H9 (cell line): Measurements from ENCODE around the gene KIRREL3. TPM values are rescaled to one million over a fixed set of nuclear protein-coding genes. Genes with fewer than 3 reads are reported as not detected.

Source experiments
- DNase-seq: peaks from one replicate; pipeline ENCODE4 v3.0.0-alpha.2; 2017
- H2AFZ ChIP-seq: one replicate; pipeline ENCODE4 v1.6.1; 2013; ENCODE audit warnings: mild to moderate bottlenecking, low read length, control low read depth, moderate library complexity
- H2AK5ac ChIP-seq: 2 replicates; pipeline ENCODE4 v1.6.1; 2013; ENCODE audit warnings: low read length, control low read depth, mixed read lengths; ENCODE audit not compliant: insufficient read length
- H2BK120ac ChIP-seq: one replicate; pipeline ENCODE4 v1.6.1; 2013; ENCODE audit warnings: low read depth, mild to moderate bottlenecking, low read length, control low read depth, inconsistent platforms; ENCODE audit not compliant: poor library complexity, severe bottlenecking
- H2BK12ac ChIP-seq: 2 replicates; pipeline ENCODE4 v1.6.1; 2013; ENCODE audit warnings: low read length, control low read depth, mixed read lengths, low read depth; ENCODE audit not compliant: insufficient read length
- H2BK15ac ChIP-seq: 2 replicates; pipeline ENCODE4 v1.6.1; 2013; ENCODE audit warnings: low read depth, low read length, control low read depth
- H2BK20ac ChIP-seq: one replicate; pipeline ENCODE4 v1.6.1; 2013; ENCODE audit warnings: low read depth, mild to moderate bottlenecking, low read length, control low read depth, inconsistent platforms; ENCODE audit not compliant: poor library complexity, severe bottlenecking
- H2BK5ac ChIP-seq: 2 replicates; pipeline ENCODE4 v1.6.1; 2013; ENCODE audit warnings: low read length, control low read depth, mixed read lengths; ENCODE audit not compliant: insufficient read length
- H3K14ac ChIP-seq: 2 replicates; pipeline ENCODE4 v1.6.1; 2013; ENCODE audit warnings: low read length, control low read depth; ENCODE audit not compliant: insufficient read depth
- H3K18ac ChIP-seq: 2 replicates; pipeline ENCODE4 v1.6.1; 2013; ENCODE audit warnings: low read depth, mild to moderate bottlenecking, mixed read lengths, low read length, control low read depth; ENCODE audit not compliant: insufficient read length
- H3K23ac ChIP-seq: 2 replicates; pipeline ENCODE4 v1.6.1; 2013; ENCODE audit warnings: low read length, control low read depth, mixed read lengths, low read depth; ENCODE audit not compliant: insufficient read length
- H3K23me2 ChIP-seq: 2 replicates; pipeline ENCODE4 v1.6.1; 2013; ENCODE audit warnings: low read depth, mild to moderate bottlenecking, mixed read lengths, low read length, control low read depth; ENCODE audit not compliant: insufficient read length, poor library complexity, severe bottlenecking
- H3K27ac ChIP-seq: 2 replicates; pipeline ENCODE4 v1.5.1; 2013; ENCODE audit warnings: low read length, control low read depth, mixed read lengths, low read depth; ENCODE audit not compliant: insufficient read length
- H3K27me3 ChIP-seq: 2 replicates; pipeline ENCODE4 v1.6.1; 2013; ENCODE audit warnings: low read length, control low read depth, inconsistent platforms; ENCODE audit not compliant: insufficient read depth
- H3K4ac ChIP-seq: 2 replicates; pipeline ENCODE4 v1.6.1; 2013; ENCODE audit warnings: low read depth, mild to moderate bottlenecking, control low read depth, inconsistent platforms, low read length, moderate library complexity
- H3K4me1 ChIP-seq: 2 replicates; pipeline ENCODE4 v1.6.1; 2013; ENCODE audit warnings: low read length, control low read depth, inconsistent platforms; ENCODE audit not compliant: insufficient read depth
- H3K4me2 ChIP-seq: 2 replicates; pipeline ENCODE4 v1.6.1; 2013; ENCODE audit warnings: low read length, control low read depth, mixed read lengths; ENCODE audit not compliant: insufficient read length, insufficient read depth
- H3K56ac ChIP-seq: 2 replicates; pipeline ENCODE4 v1.6.1; 2013; ENCODE audit warnings: low read depth, mild to moderate bottlenecking, mixed read lengths, low read length, control low read depth; ENCODE audit not compliant: insufficient read length
- H3K79me1 ChIP-seq: 2 replicates; pipeline ENCODE4 v1.6.1; 2013; ENCODE audit warnings: low read depth, mild to moderate bottlenecking, moderate library complexity, low read length, control low read depth, inconsistent platforms; ENCODE audit not compliant: insufficient read depth, poor library complexity, severe bottlenecking
- H3K79me2 ChIP-seq: 2 replicates; pipeline ENCODE4 v1.6.1; 2013; ENCODE audit warnings: low read length, control low read depth, inconsistent platforms; ENCODE audit not compliant: insufficient read depth
- H3K9ac ChIP-seq: 2 replicates; pipeline ENCODE4 v1.6.1; 2013; ENCODE audit warnings: low read length, control low read depth, mixed read lengths; ENCODE audit not compliant: insufficient read length; ENCODE audit errors: extremely low read depth
- H3K9me3 ChIP-seq: one replicate; pipeline ENCODE4 v1.6.1; 2013; ENCODE audit warnings: low read depth, low read length, inconsistent platforms; ENCODE audit not compliant: control insufficient read depth
- H3T11ph ChIP-seq: one replicate; pipeline ENCODE4 v1.6.1; 2013; ENCODE audit warnings: mild to moderate bottlenecking, low read length, control low read depth, inconsistent platforms
- H4K20me1 ChIP-seq: one replicate; pipeline ENCODE4 v1.6.1; 2013; ENCODE audit not compliant: control insufficient read depth, insufficient read length, insufficient read depth
- H4K5ac ChIP-seq: 2 replicates; pipeline ENCODE4 v1.6.1; 2013; ENCODE audit warnings: low read depth, mild to moderate bottlenecking, mixed read lengths, low read length, control low read depth; ENCODE audit not compliant: insufficient read length
- H4K8ac ChIP-seq: replicated peaks from 2 replicates; pipeline ENCODE4 v1.6.1; 2013; ENCODE audit warnings: low read length, control low read depth, mixed read lengths, low read depth; ENCODE audit not compliant: insufficient read length
- H4K91ac ChIP-seq: 2 replicates; pipeline ENCODE4 v1.6.1; 2013; ENCODE audit warnings: low read depth, mild to moderate bottlenecking, moderate library complexity, mixed read lengths, low read length, control low read depth; ENCODE audit not compliant: insufficient read length
- H3K27ac Mint-ChIP-seq, 3 experiments: 2 replicates in 2 of 3; 3 replicates in 1 of 3; pipeline ENCODE4 v1.8.0; 2020 to 2021; ENCODE audit warnings: mixed read lengths in 3 of 3, mild to moderate bottlenecking in 1 of 3, moderate library complexity in 1 of 3
- H3K27me3 Mint-ChIP-seq: 2 replicates; pipeline ENCODE4 v1.8.0; 2021; ENCODE audit warnings: low read depth, mild to moderate bottlenecking, moderate library complexity, mixed read lengths
- H3K36me3 Mint-ChIP-seq, 3 experiments: 2 replicates in 2 of 3; 3 replicates in 1 of 3; pipeline ENCODE4 v1.8.0; 2020 to 2021; ENCODE audit warnings: low read depth in 3 of 3, mixed read lengths in 3 of 3; ENCODE audit not compliant: insufficient read depth in 1 of 3
- H3K4me1 Mint-ChIP-seq, 2 experiments: 2 replicates each; pipeline ENCODE4 v1.8.0; 2020; ENCODE audit warnings: mixed read lengths in 2 of 2
- H3K4me3 Mint-ChIP-seq, 2 experiments: 2 replicates in 1 of 2; 3 replicates in 1 of 2; pipeline ENCODE4 v1.8.0; 2020 to 2021; ENCODE audit warnings: mild to moderate bottlenecking in 2 of 2, mixed read lengths in 2 of 2, moderate library complexity in 1 of 2
- H3K9me3 Mint-ChIP-seq, 2 experiments: 2 replicates in 1 of 2; 3 replicates in 1 of 2; pipeline ENCODE4 v1.8.0; 2020; ENCODE audit warnings: mild to moderate bottlenecking in 2 of 2, mixed read lengths in 2 of 2, moderate library complexity in 1 of 2
- WGBS: extraction: QIAGEN DNeasy Blood & Tissue Kit; methylation state at CpG from one replicate; pipeline ENCODE4 v1.1.7; 2013; ENCODE audit warnings: missing lambda C conversion rate, low lambda C conversion rate, mixed read lengths; ENCODE audit not compliant: insufficient read length; ENCODE audit errors: extremely low coverage; 5-methylcytosine and 5-hydroxymethylcytosine counted together
- total RNA-seq: library from RNA; stranded (reverse); gene quantifications from 2 replicates; pipeline ENCODE4 v1.2.1, GENCODE V29; 2021
- TF ChIP-seq, protein P1 (sequence below): fragments of 200-600 bp; sonication (generic); conservative IDR thresholded peaks from 3 replicates; pipeline ENCODE4 v1.8.0; 2021; ENCODE audit warnings: antibody characterized with exemption, mild to moderate bottlenecking

KIRREL3 gene
- total RNA-seq, 1 experiment from 2014 or later = 0.17 TPM

DNA sequence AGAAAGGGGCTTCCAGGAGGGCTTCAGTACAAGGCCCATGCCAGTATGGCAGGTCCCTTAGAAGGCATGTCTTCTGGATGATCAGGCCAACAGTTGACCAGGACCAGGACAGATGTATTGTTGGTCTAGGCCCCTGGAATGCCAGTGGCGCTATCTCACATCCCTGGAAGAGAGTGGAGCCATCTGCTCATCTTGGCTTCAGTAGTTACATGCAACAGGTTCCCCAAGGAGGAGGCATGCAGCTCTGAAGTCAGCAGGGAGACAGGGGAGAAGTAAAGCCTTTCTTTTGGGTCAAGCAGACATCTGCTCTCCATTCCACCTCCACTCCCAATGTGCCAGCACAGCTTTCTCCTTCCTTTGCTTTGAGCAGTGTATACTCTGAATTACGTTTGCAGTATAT, 244.1 kb downstream of the KIRREL3 start:
- H3K27ac Mint-ChIP-seq = no peak overlapping the region
- Histone ChIP-seq H4K20me1 (no peaks in the 10 kb centered on the region), H2AFZ (no peak overlapping the region), H3K27me3 (no peaks in the 10 kb centered on the region), H3K4ac (no peak overlapping the region), H3K23me2 (no peaks in the 10 kb centered on the region), H3K18ac (no peak overlapping the region), H3K14ac (no peak overlapping the region), H2BK5ac (no peak overlapping the region), H2BK120ac (no peak overlapping the region), H3K79me1 (no peaks in the 10 kb centered on the region), H4K5ac (no peak overlapping the region), H3T11ph (no peak overlapping the region), H3K9ac (no peak overlapping the region), H3K4me1 (no peaks in the 10 kb centered on the region), H3K9me3 (no peaks in the 10 kb centered on the region), H3K56ac (no peak overlapping the region), H2BK20ac (no peak overlapping the region), H4K8ac (no peak overlapping the region), H3K27ac (no peak overlapping the region), H3K23ac (no peak overlapping the region), H3K79me2 (no peaks in the 10 kb centered on the region), H2BK15ac (no peak overlapping the region), H3K4me2 (no peak overlapping the region), H4K91ac (no peak overlapping the region), H2BK12ac (no peak overlapping the region), H2AK5ac (no peak overlapping the region)
- H3K36me3 Mint-ChIP-seq = no peaks in the 10 kb centered on the region
- no peak overlapping the region for H3K4me3 Mint-ChIP-seq
- H3K4me1 Mint-ChIP-seq = peaks cover 4 to 5% of the 10 kb centered on the region in 2 experiments; a peak in 3 of 4 replicates
- H3K27me3 Mint-ChIP-seq = peaks cover 1% of the 10 kb centered on the region; the same call in 1 of the 2 replicates
- H3K9me3 Mint-ChIP-seq = no peaks in the 10 kb centered on the region
- DNase-seq = no peak
- TF ChIP-seq, protein P1, sequence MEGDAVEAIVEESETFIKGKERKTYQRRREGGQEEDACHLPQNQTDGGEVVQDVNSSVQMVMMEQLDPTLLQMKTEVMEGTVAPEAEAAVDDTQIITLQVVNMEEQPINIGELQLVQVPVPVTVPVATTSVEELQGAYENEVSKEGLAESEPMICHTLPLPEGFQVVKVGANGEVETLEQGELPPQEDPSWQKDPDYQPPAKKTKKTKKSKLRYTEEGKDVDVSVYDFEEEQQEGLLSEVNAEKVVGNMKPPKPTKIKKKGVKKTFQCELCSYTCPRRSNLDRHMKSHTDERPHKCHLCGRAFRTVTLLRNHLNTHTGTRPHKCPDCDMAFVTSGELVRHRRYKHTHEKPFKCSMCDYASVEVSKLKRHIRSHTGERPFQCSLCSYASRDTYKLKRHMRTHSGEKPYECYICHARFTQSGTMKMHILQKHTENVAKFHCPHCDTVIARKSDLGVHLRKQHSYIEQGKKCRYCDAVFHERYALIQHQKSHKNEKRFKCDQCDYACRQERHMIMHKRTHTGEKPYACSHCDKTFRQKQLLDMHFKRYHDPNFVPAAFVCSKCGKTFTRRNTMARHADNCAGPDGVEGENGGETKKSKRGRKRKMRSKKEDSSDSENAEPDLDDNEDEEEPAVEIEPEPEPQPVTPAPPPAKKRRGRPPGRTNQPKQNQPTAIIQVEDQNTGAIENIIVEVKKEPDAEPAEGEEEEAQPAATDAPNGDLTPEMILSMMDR = no peak
- WGBS = no CpG with 5 or more reads among the region's 2 CpGs
